T-helper 1 cell (primary cell): ENCODE results near the gene GABRA6.
"Not testable (repeated sequence)": the region's sequence is repeated elsewhere in the genome, so short reads cannot be mapped to it uniquely, and the experiment has no call there.

Experiments
- DNase-seq, 5 donors: peaks; one replicate each; pipeline ENCODE4 v3.0.0-alpha.2; 2012 to 2020
- total RNA-seq, 4 donors: gene quantifications; one replicate each; lab custom pipeline; 2026; lab: John Stamatoyannopoulos, UW

The GABRA6 gene
- total RNA-seq: 0 reads per million in 4 donors

DNA sequence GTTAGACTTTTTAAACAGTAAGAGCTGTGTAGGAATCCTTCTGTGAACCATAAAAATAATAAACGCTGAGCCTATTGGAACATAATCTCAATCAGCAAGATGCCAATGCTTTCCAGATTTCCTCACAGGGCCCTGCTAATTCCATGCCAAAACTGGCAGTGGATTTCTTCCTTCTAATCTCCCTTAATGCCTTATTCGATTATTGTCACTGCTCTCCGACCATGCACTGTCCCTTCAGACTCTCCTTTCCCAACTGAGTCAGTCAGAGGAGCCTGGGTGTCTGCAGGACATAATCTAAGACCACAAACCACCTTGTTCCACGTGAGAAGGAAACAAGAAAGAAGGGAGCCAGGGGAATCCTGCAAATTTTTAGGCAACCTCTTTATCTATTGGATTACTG lies at the start of gene GABRA6:
Gene GABRA6, plus strand, starts transcription at position 261 of the 400 bp plus-strand sequence. CDS start 269 bp downstream, outside the sequence.
- DNase-seq: no peak

DNA sequence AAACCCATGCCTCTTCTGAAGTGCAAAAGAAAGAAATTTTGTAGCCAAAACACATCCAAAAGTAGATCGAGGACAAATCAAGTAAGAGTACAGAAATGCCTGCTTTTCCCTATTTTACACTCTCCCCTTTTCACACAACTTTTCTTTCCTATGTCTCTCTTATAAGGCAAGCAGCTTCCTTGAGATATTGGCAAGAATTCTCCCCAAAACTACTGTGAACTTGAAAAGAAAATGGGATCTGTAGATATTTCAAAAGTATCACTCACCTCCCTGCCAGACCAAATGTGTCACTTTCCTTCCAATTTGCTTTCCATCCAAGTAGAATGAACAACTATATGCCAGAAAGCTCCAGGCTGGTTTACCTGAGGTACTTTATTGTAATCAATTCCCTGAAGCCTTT lies 47.9 kb upstream of the GABRA6 start:
- DNase-seq: no peak

DNA sequence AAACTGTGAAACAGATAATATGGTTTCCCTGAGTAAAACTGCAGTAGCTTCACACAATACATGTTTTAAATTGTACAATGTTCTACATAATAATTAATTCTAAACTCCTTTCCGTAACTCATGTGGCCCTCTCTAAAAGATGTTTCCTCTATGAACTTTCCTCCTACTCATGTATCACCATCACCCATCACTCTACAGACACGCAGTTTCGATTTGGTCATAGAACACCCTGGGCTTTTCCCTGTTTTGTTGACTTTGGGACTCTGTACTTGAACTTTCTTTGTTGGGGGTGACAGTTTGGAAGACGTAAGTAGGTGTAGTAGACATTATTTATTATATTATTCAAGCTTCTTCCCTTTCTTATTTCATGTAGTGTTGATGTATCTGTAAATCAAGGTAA lies 44.1 kb upstream of the GABRA6 start:
- DNase-seq: no peak

DNA sequence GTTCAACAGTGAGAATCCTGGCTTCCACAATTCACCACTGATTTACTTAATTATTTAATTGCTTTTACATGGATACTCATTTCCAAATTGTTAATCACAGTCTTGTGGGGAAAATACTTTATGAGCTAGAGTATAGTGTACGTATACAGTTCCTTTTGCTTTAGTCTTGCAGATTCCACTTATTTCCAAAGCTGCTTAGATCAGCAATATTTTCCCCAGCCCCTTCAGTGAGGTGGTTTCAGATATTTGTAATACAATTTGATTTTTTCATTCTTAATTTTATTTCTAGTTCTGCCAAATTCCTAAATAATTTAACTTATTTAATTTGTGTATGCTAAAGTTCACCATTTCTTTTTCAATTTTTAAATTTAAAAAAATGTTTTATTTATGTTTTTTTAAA lies 40.3 kb upstream of the GABRA6 start:
- DNase-seq: no peak

DNA sequence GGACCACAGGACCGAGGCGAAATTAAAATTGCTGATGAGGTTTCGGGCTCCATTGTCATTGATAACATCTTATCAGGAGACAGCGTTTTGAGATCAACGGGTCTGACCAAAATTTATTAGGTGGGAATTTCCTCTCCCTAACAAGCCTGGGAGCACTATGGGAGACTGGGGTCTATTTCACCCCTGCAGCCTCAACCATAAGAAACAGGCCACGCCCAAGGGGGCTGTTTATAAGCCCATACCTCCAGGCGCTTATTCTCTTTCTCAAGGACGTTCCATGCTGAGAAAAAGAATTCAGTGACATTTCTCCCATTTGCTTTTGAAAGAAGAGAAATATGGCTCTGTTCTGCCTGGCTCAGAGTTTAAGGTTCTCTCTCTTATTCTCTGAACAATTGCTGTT lies 33.6 kb upstream of the GABRA6 start:
- DNase-seq: not testable (repeated sequence)

DNA sequence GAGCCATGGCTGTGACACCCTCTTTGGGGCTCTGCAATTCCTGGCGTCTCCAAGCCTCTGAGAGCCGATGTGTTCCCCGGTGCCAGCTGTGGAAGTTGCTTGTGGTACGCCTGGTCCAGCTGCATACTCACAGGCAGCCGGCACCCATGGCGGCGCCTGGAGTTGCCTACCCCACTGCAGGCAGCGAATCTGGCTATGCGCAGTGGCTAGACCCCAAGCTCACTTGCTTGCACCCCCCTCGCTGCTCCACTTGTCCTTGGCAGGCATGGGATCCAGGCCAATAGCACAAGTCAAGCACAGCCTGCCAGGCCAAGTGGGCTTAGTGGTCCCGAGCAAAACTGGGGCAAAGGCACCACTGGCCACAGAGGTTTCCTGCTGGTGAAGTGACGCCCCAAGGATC lies 24.7 kb upstream of the GABRA6 start:
- no peak for DNase-seq

DNA sequence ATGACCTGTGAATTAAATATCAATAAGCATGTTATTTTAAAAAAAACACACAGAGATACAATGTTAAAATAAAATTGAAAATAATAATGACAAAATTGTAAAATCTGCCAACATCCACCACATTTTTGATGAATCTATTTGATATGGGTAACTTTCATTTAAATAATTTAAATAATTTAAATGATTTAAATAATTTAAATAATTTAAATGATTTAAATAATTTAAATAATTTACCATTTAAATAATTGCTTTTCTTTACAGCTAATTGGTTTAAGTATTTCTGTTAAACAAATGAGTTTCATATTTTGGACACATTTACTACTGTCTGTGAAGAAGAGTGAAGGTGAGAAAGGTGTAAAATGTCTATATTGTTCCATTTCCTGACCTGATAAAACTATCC lies 22.1 kb upstream of the GABRA6 start:
- no peak for DNase-seq

DNA sequence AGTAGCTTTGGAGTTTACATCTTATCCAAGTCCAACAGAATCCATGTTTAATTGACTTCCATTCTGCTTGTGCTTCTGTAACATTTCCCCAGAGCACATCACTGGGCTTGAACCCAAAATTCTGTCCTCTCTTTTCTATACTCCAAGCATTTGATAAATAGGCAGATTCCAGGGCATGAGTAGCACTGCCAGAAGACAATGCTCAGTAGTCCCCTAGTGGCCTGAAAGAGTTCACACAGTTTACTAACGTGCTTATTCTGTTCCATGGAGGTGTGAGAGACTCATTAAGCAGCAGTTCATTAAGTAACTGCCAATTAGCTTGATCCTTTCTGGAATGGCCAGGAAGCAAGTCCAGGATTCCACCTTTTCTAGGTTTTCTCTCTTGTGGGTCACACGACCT lies 9.4 kb upstream of the GABRA6 start:
- no peak for DNase-seq

DNA sequence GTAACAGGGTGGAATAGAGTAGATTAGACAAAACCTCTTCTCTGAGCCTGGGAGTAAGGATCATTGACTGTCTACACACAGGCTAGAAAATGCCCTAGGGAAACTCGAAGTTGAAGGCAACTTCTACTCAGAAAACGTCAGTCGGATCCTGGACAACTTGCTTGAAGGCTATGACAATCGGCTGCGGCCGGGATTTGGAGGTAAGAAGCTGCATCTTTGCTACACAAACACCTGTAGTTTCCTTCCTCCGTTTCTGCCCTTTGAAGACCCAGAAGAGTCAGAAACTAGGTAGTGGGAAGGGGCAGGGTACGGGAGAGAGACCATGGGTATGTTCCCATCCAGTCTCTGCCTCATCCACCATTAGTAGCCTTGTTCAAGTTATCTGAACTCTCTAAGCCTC lies 628 bp downstream of the GABRA6 start:
- no peak for DNase-seq

DNA sequence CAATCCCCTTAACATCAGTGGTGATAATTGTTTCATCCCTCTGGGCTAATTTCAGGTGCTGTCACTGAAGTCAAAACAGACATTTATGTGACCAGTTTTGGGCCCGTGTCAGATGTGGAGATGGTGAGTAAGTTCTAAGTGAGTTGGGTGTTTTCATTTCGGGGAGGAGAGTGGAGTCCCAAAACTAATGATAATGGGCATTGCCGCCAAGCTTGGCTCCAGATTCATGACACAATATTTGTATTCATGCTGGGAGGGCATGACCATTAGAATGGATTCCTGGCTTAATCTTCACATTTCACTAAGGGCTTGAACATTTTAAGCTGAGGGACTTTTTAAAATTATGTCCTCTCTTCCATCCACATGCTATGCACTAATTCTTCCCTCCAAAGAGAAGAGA lies 1.4 kb downstream of the GABRA6 start:
- DNase-seq: no peak

DNA sequence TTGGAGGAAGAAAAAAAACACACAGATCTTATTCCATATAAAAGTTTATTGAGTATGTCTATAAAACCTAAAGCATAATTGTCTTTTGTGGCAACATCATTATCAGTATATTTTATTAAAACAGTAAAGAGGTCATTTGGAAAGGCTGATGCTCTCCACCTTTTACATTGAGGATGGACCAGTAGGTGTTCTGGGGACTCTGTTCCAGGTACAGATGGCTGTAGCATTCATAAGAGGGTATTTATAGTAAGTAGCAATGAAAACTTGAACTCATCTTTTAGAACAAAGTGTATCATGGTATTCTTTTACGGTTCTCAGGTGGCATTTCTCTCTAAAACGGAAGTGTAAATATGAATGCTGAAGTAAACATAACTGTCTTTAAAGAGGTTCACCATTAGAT lies 1.8 kb downstream of the GABRA6 start:
- no peak for DNase-seq

DNA sequence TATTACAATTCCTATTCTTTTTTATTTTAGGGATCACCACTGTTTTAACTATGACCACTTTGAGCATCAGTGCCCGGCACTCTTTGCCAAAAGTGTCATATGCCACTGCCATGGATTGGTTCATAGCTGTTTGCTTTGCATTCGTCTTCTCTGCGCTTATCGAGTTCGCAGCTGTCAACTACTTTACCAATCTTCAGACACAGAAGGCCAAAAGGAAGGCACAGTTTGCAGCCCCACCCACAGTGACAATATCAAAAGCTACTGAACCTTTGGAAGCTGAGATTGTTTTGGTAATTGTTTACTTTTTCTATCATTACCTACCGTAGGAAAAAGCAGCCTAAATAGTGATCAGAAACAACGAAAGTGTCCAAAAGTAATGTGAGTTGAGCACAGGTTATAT lies 6.4 kb downstream of the GABRA6 start:
- no peak for DNase-seq

DNA sequence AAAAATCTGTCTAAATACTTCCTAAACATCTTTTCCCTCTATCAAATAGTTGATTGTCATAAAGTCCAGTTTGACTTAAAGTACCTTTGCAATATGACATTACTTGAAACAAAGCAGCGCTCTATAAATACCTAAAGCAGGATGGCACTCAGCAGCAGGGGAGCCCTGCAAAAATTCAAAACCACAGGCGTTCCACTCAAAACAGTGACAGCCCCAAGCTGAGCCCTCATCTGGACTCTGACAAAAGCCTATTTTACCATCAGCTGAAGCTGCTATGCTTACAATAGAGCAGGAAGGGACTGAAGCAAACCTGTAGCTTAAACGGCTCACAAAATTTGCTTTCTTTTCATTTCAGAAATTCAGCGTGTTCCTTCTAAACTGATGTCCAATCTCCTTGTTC lies 11.5 kb downstream of the GABRA6 start:
- DNase-seq: no peak

DNA sequence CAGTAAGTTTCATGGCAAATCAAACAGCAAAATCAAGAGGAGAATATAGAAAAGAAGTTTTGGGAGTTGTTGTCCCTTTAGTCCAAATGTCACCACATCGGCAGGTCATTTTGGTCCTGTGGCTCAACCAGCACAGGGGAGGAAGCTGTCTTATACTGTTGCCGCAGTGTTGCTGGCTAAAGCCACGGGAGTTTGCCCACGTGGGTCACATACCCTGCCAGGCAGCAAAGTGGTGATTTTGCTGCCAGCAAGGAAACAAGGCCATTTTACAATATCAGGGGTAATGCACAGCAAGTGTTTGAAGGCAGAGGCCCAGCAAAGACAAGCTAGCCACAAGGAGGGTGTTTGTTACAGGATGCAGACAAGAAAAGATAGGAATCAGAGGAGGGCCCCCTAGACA lies 14.5 kb downstream of the GABRA6 start:
- no peak for DNase-seq

DNA sequence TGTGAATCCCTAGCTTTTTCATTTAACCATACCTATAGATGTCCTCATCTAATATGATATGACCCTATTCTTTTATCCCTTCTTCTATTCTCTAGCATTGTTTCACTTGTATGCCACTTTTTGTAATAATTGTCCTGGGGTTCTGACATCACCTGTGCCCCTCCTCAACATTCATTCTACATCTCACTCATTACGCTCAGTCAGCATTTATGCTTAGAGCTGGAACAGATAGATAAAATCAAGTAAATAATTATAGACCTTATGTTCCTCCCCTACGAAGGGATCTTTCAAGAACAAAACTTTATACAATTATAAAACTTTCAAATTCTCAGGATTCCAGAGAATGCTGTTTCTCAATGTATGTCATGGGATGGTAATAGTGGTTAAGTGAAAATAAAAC lies 18.0 kb downstream of the GABRA6 start:
- DNase-seq: no peak

DNA sequence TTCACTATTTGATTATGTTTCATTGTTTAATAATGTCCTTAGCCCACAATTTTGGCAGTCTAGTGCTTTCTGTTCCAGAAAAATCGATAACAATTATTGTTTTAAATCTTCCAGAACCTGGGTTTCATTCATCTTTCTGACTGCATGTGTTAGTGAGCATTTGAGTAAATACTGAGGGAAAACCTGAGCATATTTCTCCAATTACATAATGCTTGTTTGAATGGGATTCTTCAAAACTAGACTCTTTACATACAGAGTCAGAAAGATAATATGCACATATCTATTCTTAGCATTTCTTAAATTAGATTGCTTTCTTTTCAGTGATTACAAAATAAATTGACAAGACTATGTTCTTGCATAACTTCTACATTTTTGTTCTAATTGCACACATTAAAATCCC lies 21.9 kb downstream of the GABRA6 start:
- DNase-seq: no peak

DNA sequence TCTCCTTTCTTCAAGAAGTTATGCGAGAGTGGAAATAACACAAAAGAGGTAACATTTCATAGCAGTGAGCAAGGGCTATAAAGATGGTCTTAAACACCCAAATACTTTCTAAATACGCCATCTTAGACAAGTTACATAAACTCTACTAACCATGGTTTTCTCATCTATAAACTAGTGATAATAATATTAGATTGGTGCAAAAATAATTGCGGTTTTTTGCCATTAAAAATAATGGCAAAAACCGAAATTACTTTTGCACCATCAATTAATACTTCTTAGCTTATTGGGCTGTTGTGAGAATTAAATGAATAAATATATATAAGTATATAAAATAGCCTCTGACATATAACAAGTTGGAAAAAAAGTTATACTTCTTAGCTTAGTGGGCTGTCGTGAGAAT lies 23.7 kb downstream of the GABRA6 start:
- no peak for DNase-seq

DNA sequence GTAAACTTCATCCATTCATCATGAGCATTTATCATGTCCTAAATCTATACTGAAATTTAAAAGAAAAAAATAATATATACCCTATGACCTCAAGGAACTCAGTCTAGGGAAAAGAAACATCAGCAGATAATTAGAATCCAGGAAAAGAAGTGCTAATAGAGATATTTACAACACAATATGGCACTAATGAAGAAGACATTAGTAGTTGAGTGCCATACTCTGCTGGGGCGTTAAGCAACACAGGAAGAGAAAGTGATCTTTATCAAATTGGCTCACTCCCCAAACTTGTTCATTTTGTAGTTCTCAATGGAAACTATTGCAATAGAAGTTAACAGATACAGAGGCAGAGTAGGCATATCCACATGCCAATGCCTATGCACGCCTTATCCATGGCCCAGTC lies 27.5 kb downstream of the GABRA6 start:
- no peak for DNase-seq

DNA sequence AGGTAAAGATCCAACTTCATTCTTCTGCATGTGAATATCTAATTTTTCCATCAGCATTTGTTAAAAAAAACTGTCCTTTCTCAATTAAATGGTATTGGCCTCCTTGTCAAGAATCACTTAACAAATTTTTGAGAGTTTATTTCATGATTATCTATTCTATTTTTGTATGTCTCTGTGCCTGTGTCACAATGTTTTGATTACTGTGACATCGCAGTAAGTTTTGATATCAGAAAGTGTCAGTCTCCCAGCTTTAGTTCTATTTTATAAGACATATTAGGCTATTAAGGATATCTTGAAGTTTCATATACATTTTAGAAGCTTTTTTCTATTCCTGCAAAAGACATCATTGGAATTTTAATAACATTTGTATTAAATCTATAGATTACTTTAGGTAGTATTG lies 33.6 kb downstream of the GABRA6 start:
- no peak for DNase-seq

DNA sequence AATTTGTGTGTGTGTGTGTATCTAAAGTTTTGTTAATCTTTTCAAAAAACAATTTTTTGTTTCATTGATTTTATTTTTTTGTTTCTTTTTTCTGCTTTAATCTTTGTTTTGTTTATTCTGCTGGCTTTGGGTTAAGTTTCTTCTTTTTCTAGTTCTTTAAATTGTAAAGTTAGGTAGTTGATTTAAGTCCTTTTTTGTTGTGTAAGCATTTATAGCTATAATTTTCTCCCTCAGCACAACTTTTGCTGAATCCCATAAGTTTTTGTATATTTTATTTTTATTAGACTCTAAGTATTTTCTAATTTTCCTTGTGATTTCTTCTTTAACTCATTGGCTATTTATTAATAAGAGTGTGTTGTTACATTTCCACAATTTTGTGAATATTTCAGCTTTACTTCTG lies 34.9 kb downstream of the GABRA6 start:
- DNase-seq: no peak

DNA sequence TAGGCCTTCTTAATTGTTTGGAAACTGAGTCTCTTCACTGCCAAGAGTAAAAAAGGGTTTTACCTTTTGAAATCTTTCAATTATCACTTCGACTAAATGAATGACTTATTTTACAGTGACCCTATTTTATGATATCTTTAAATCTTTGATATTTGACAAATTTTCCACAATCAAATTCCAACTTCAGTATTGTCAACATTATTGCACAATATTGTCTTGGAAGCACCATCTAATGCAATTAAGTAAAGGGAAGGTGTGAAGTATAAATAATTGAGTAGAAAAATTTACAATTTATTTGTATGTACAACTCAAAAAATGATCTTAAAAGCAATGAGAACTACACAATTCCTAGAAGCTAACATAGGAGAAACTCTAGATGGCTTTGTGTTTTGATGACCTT lies 49.2 kb downstream of the GABRA6 start:
- DNase-seq: no peak

DNA sequence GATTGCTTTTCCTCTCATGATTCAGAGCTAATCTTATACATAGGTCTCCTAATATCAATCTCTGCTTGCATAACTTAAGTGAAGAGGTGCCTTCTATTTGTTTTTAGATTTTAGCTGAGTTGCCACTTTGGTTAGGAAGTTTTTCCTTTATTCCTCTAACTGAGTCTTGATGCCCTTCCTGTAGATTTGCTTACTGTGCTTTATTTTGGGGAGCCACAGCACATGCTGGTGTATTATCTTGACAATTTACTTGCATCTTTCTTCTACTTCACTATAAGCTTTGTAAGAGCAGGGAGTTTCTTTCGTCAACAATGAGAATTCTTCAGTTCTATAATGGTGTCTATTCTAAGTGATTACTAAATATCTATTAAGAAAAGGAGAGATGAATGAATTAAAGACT lies 54.9 kb downstream of the GABRA6 start:
- no peak for DNase-seq

DNA sequence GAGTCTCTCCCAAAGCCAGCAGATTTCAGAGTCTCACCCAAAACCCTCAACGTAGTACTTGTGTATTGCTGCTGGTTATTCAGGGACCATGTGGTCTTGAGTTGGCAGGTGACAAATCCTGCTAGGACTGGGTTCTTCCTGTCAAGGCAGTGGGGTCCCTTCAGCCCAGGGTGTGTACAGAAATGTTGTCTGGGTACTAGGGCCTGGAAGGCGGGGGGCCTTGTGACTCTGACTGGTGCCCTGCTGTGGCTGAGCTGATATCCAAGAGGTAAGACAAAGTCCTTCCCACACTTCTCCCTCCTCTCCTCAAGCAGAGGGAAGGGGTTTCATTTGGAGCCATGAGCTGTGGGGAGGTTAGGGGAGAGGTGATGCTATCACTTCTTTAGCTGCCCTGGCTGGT lies 58.8 kb downstream of the GABRA6 start:
- DNase-seq: no peak

DNA sequence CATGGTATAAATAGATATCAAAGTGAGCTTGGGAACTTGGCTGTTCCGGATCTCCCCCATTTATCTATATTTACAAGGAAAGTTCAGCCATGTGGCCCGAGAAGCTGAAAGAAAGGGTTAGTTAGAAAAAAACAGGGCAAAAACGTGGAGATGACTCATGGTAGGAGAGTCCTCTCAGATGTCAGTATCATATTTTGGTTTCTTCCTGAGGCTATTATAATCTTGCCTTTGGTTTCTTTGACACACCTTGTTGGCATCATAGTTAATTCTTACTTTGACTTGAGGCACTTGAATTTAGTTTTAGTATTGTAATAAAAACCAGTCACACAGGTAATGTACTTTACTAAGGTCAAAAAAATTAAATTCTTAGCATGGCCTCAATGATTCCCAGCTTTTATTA lies 59.9 kb downstream of the GABRA6 start:
- DNase-seq: no peak

DNA sequence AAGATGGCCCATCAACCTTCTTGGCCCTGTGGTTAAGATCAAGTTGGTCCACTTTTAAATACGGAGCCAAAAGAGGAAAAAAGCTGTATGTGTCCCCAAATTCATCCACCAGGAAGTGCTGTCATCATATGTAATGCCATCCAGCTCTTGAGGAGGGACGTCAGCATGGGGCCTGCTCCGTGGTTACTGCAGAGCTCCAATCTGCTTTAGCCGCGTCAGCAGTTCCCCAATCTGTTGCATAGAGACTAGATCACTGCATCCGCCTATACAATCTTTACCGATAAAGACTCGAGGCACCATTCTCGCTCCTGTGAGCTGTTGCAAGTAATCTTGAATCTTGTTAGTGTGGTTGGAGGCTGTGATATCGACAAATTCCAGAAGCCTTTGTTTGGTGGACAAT lies 65.7 kb downstream of the GABRA6 start:
- no peak for DNase-seq
